NCI-H2196 treated with DMSO at 0.1 percent for 48 hours (cell line): ENCODE results near the gene PFDN2.

Experiments
- DNase-seq: peaks from one replicate; lab custom pipeline; 2025; ENCODE audit not compliant: unreplicated experiment; lab: John Stamatoyannopoulos, UW

PFDN2 gene

GRCh38 chr1:161061419-161061818 lies 56.4 kb downstream of the PFDN2 start:
- no peak for DNase-seq

GRCh38 chr1:161059293-161059692 lies 58.5 kb downstream of the PFDN2 start:
- no peak for DNase-seq

- DNase-seq, result no peak
These were observed 63.0 kb downstream of the PFDN2 start for GRCh38 chr1:161054805-161055204.

GRCh38 chr1:161054232-161054631 lies 63.6 kb downstream of the PFDN2 start:
- DNase-seq, result no peak

GRCh38 chr1:161052899-161053298 lies 64.9 kb downstream of the PFDN2 start:
- no peak for DNase-seq

- DNase-seq, result no peak
These were observed 66.6 kb downstream of the PFDN2 start for GRCh38 chr1:161051219-161051618.
